Activated T-cell treated with anti-CD3 and anti-CD28 coated beads, Interleukin-2, amount 50 U/mL, for 1 hour (primary cell): Measurements from ENCODE around the gene SARDH.
A peak's percentile ranks its signal among the peaks of the same experiment; 100 is the strongest.
"Not testable (repeated sequence)": the region's sequence is repeated elsewhere in the genome, so short reads cannot be mapped to it uniquely, and the experiment has no call there.

Experiments used
- DNase-seq: peaks from one replicate; pipeline ENCODE4 v3.0.0-alpha.2; 2020

The SARDH gene

DNA sequence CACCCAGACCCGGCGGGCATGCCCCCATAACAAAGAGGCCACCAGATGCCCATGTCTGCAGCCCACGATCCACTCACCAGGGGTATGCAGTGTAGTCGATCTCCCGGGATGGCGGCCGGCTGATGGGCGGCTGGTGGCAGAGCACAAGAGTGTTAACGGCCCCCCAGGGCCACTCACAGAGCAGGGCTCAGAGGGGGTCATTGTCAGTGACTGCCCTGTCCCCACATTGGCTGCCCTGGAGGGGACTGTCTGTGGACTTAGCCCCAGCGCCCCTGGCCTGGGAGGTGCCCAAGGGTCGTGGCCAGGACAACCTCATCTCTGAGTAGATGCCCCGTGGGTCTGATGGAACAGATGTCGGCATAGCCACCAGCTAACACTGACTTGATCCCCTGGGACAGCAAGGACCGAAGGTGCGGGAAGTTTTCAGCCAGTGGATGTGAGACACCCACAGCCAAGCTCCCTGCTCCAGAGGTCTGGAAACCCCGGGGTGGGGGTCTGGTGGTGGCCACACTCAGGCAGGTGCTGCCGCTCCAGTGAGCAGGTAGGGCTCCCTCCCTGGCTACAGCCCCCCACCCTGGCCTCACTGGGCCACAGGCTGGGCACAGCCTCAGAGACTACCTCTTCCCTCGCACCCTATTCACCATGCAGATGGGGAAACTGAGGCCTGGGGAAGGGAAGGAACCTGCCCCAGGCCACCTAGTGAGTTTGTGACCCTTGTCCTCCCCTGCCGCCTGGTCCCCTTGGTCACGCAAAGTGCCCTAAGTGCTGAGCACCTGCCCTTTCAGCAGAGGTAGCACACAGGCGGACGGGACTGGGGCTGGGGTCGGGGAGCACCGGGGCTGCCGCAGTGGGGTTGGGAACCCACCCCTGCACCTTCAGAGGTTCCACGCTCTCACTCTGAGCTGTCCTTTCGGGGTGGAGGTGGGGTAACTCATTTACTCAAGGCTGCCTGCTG lies 38.1 kb upstream of the SARDH start:
- no peak for DNase-seq

- DNase-seq: no peak
These were observed 37.1 kb upstream of the SARDH start for GRCh38 chr9:133775291-133775690.

- DNase-seq: no peak
These were observed 36.6 kb upstream of the SARDH start for GRCh38 chr9:133774799-133775198.

- DNase-seq: peak; percentile 1
These were observed 35.9 kb upstream of the SARDH start for GRCh38 chr9:133773889-133774655.

GRCh38 chr9:133772581-133772980 lies 34.4 kb upstream of the SARDH start:
- no peak for DNase-seq

- DNase-seq: no peak
These were observed 33.6 kb upstream of the SARDH start for GRCh38 chr9:133771486-133772482.

- no peak for DNase-seq
These were observed 32.1 kb upstream of the SARDH start for GRCh38 chr9:133770076-133770777.

GRCh38 chr9:133769511-133770075 lies 31.4 kb upstream of the SARDH start:
- DNase-seq: no peak

DNA sequence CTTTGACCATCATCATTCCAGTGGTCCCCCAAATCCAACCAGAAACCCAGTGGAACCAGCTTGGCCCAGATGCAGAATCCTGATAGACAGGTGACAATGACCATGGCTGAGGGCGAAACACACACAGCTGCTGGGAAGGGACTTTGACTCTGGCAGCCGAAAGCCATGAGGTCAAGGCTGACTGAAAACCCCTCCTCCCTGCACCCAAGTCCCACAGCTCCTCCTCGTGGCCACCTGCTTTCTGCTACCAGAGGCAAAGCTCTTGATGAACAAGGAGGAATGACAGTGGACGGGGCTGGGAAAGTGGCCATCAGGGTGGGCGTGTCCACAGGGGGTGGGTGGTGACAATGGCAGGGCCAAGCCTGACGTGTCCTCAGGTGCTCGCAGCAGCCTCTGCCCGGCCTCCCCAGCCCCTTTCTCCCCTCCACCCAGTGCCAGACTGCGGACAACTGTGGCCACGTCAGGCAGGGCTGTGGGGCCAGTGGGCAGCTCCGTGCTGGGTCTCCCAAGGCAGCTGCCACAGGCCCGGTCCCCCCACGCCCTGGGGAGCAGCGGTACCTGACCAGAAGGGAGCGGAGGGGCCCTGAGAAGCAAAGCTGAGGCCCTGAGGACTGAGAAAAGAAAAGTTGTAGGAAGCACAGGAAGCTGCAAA lies 30.8 kb upstream of the SARDH start:
- no peak for DNase-seq

GRCh38 chr9:133768371-133768858 lies 30.3 kb upstream of the SARDH start:
- no peak for DNase-seq

DNA sequence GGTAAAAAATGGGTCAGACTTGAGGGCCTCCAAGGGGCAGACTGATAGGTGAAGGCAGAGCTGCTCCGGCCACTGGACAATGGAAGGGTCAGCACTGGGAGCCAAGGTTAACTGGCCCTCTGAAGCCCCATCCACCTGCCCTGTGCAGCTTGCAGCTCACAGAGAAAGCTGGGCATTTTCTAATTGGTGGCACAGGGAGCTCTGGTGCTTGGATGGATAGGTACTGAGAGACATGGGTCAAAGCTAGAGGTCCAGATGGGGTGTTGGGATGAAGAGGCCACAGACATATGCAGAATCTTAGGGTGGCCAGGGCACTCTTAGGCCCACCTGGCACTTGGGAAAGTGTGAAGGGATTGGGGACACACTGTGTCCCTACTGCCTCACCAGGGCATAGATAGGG lies 29.5 kb upstream of the SARDH start:
- DNase-seq: no peak

GRCh38 chr9:133767008-133767407 lies 28.9 kb upstream of the SARDH start:
- no peak for DNase-seq

DNA sequence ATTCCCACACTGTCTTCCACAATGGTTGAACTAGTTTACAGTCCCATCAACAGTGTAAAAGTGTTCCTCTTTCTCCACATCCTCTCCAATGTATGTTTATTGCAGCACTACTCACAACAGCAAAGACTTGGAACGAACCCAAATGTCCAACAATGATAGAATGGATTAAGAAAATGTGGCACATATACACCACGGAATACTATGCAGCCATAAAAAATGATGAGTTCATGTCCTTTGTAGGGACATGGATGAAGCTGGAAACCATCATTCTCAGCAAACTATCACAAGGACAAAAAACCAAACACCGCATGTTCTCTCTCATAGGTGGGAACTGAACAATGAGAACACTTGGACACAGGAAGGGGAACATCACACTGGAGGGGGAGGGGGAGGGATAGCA lies 28.1 kb upstream of the SARDH start:
- not testable (repeated sequence) for DNase-seq

GRCh38 chr9:133763272-133764183 lies 25.4 kb upstream of the SARDH start:
- DNase-seq: no peak

GRCh38 chr9:133762488-133763271 lies 24.5 kb upstream of the SARDH start:
- no peak for DNase-seq

- no peak for DNase-seq
These were observed 23.6 kb upstream of the SARDH start for GRCh38 chr9:133761641-133762248.

- DNase-seq: no peak
These were observed 22.6 kb upstream of the SARDH start for GRCh38 chr9:133760713-133761290.

DNA sequence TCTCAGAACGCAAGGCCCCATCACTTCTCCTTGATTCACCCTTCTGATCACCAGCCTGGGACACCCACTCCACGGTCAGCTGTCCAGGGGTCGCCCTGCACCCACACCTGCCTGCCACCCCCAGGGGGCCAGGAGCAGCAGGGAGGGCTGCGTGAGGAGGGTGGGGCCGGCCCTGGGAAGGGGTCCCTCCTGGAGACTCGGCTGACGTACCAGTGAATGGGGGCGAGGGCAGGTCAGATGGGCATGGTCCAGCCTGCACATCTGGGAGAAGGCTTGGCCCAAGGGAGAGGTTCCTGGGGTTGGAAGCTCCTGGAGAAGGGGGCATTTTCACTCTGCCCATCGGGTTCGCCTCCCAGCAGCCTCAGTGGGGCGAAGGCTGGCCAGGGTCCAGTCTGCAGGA lies 21.8 kb upstream of the SARDH start:
- no peak for DNase-seq
